Measurements from ENCODE around the gene HLCS.

DNA sequence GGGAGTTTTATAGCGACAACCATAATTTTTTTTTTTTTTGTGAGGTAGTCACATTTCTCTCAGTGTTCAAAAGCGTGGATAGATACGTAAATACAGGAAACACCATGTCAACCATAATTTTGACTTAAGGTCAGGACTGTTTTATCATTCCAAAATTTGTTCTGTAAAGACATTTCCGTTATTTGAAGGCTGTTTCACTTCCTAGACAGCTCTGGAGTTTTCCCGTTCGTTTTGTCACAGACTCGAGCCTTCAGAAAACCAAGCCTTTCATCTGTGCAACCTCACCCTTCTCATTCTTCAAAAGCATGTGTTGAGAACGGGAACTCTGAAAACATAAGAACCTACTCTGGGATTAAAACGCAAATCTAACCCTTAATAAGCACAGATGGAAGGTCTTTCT, 249.6 kb downstream of the HLCS start:
- TF ChIP-seq, protein P1, sequence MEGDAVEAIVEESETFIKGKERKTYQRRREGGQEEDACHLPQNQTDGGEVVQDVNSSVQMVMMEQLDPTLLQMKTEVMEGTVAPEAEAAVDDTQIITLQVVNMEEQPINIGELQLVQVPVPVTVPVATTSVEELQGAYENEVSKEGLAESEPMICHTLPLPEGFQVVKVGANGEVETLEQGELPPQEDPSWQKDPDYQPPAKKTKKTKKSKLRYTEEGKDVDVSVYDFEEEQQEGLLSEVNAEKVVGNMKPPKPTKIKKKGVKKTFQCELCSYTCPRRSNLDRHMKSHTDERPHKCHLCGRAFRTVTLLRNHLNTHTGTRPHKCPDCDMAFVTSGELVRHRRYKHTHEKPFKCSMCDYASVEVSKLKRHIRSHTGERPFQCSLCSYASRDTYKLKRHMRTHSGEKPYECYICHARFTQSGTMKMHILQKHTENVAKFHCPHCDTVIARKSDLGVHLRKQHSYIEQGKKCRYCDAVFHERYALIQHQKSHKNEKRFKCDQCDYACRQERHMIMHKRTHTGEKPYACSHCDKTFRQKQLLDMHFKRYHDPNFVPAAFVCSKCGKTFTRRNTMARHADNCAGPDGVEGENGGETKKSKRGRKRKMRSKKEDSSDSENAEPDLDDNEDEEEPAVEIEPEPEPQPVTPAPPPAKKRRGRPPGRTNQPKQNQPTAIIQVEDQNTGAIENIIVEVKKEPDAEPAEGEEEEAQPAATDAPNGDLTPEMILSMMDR (IDR thresholded peaks at IDR 0.05), result no peak
- TF ChIP-seq POLR2AphosphoS5 (IDR thresholded peaks at IDR 0.05) (no peak), POLR2A (IDR thresholded peaks at IDR 0.05) (no peak), EP300 (IDR thresholded peaks at IDR 0.05) (no peak)

All from sigmoid colon (tissue), 4 donors.